Tibial nerve (tissue), 4 donors: Measurements from ENCODE around the gene BCKDHB.

Experiments
- EP300 ChIP-seq, 2 donors: sonication (generic); formaldehyde crosslinking; IDR thresholded peaks; one replicate each; pipeline ENCODE4 v1.6.1; 2017; ENCODE audit warnings: antibody characterized with exemption in 2 of 2, mild to moderate bottlenecking in 1 of 2
- TF ChIP-seq, protein P1 (sequence below), 5 experiments: fragments of 200-600 bp in 3 of 5; fragments of 450-650 bp in 2 of 5; sonication (generic) in 3 of 5; IDR thresholded peaks; one replicate each; pipeline ENCODE4 v1.5.1; 2016 to 2019; ENCODE audit warnings: antibody characterized with exemption in 5 of 5, mild to moderate bottlenecking in 3 of 5, moderate library complexity in 2 of 5

DNA sequence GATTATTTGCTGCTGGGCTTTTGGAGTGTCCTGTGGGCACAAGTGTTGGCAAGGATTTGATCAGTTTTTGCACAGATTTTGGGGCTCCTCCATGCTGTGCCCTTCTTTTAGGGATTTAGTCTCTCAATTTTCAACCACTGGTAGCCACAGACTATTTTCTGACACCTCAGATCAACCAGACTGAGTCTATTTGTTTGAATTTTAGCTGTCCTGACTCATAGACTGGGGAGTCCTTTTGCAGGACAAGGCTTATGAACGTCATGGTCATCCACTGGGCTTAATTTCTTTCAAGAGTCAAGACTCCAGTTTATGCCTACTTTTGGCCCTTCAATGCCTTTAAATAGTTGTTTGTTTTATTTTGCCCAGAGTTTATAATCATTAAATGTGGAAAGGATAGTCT, 59.3 kb downstream of the BCKDHB start:
- TF ChIP-seq, protein P1, sequence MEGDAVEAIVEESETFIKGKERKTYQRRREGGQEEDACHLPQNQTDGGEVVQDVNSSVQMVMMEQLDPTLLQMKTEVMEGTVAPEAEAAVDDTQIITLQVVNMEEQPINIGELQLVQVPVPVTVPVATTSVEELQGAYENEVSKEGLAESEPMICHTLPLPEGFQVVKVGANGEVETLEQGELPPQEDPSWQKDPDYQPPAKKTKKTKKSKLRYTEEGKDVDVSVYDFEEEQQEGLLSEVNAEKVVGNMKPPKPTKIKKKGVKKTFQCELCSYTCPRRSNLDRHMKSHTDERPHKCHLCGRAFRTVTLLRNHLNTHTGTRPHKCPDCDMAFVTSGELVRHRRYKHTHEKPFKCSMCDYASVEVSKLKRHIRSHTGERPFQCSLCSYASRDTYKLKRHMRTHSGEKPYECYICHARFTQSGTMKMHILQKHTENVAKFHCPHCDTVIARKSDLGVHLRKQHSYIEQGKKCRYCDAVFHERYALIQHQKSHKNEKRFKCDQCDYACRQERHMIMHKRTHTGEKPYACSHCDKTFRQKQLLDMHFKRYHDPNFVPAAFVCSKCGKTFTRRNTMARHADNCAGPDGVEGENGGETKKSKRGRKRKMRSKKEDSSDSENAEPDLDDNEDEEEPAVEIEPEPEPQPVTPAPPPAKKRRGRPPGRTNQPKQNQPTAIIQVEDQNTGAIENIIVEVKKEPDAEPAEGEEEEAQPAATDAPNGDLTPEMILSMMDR (IDR thresholded peaks at IDR 0.05) = no peak
- no peak for TF ChIP-seq EP300 (IDR thresholded peaks at IDR 0.05)
